Smooth muscle cell (in vitro differentiated cells): ENCODE results near the gene IL12A. TPM values are rescaled to one million over a fixed set of nuclear protein-coding genes. Genes with fewer than 3 reads are reported as not detected.
A peak's percentile ranks its signal among the peaks of the same experiment; 100 is the strongest.

Source experiments
- DNase-seq: peaks from one replicate; lab custom pipeline; 2025; ENCODE audit not compliant: unreplicated experiment; lab: John Stamatoyannopoulos, UW
- H2AFZ ChIP-seq: fragments of 200-600 bp; sonication (generic); 2 replicates; pipeline ENCODE4 v1.6.0; 2016; ENCODE audit warnings: antibody characterized with exemption, low read depth, mild to moderate bottlenecking
- H3F3A ChIP-seq: fragments of 200-600 bp; sonication (generic); 2 replicates; pipeline ENCODE4 v1.6.0; 2017; ENCODE audit warnings: antibody characterized with exemption, low read depth
- H3K27ac ChIP-seq: fragments of 200-600 bp; sonication (generic); 2 replicates; pipeline ENCODE4 v1.5.1; 2016; ENCODE audit warnings: low read depth, mild to moderate bottlenecking
- H3K27me3 ChIP-seq: fragments of 200-600 bp; sonication (generic); 2 replicates; pipeline ENCODE4 v1.6.1; 2016; ENCODE audit warnings: low read depth, mild to moderate bottlenecking
- H3K36me3 ChIP-seq: fragments of 200-600 bp; sonication (generic); 2 replicates; pipeline ENCODE4 v1.5.1; 2016; ENCODE audit warnings: low read depth
- H3K4me1 ChIP-seq: fragments of 200-600 bp; sonication (generic); 2 replicates; pipeline ENCODE4 v1.5.1; 2016; ENCODE audit warnings: low read depth
- H3K4me2 ChIP-seq: fragments of 200-600 bp; sonication (generic); 2 replicates; pipeline ENCODE4 v1.6.0; 2016; ENCODE audit warnings: mild to moderate bottlenecking
- H3K4me3 ChIP-seq: fragments of 200-600 bp; sonication (generic); 2 replicates; pipeline ENCODE4 v1.5.1; 2016; ENCODE audit warnings: mild to moderate bottlenecking
- H3K79me2 ChIP-seq: fragments of 200-600 bp; sonication (generic); 2 replicates; pipeline ENCODE4 v1.6.0; 2016; ENCODE audit warnings: low read depth, mild to moderate bottlenecking
- H3K9ac ChIP-seq: fragments of 200-600 bp; sonication (generic); 2 replicates; pipeline ENCODE4 v1.6.0; 2016; ENCODE audit warnings: low read depth
- H3K9me3 ChIP-seq: fragments of 200-600 bp; sonication (generic); replicated peaks from 2 replicates; pipeline ENCODE4 v1.5.1; 2016; ENCODE audit warnings: low read depth
- H4K20me1 ChIP-seq: fragments of 200-600 bp; sonication (generic); 2 replicates; pipeline ENCODE4 v1.6.0; 2016; ENCODE audit warnings: low read depth
- WGBS: methylation state at CpG from one replicate; pipeline ENCODE4 v1.1.7; 2016; ENCODE audit warnings: low lambda C conversion rate; 5-methylcytosine and 5-hydroxymethylcytosine counted together
- polyA plus RNA-seq: library from polyadenylated mRNA; unstranded; fragments of >200 nt; fragmentation: Nextera tagmentation; extraction: Ambion mirVana; gene quantifications from 2 replicates; pipeline ENCODE4 v1.2.1, GENCODE V29; 2016
- total RNA-seq: library from RNA; depleted of rRNA; stranded (reverse); fragments of >200 nt; gene quantifications from 2 replicates; pipeline ENCODE4 v1.2.3, GENCODE V29; 2014
- TF ChIP-seq, protein P1 (sequence below): fragments of 200-600 bp; sonication (generic); IDR thresholded peaks from 2 replicates; pipeline ENCODE4 v1.5.1; 2017; ENCODE audit warnings: borderline replicate concordance, mild to moderate bottlenecking, antibody characterized with exemption; ENCODE audit not compliant: insufficient read depth, poor library complexity, severe bottlenecking

The IL12A gene
- total and polyA plus RNA-seq, 2 experiments from 2014 or later = 0.09 TPM; not detected in 1

DNA sequence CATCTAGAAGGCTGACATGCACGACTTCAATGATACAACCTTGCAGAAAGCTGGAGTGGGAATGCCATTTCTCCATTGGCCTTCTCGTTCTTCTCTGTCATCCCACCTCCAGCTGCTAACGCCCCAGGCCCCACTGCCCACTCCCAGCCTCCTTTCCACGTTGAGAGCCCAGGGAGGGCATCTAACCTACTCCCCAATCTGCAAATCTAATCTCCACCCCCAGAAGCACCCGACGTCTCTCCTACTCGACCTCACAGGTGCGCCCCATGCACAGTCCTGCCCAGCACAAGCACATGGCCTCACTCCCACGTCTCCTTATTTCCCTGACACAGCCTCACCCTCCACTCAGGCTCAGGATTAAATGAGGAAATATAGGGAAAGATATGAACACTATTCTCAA lies 33.4 kb downstream of the IL12A start:
- H3K4me3 ChIP-seq = no peak overlapping the region
- H2AFZ ChIP-seq = no peak overlapping the region
- WGBS = 83% methylated on average over 9 of the region's 9 CpGs
- peaks cover 15% of the 10 kb centered on the region for H3K27me3 ChIP-seq
- H3F3A ChIP-seq = no peaks in the 10 kb centered on the region
- H3K9me3 ChIP-seq = no peaks in the 10 kb centered on the region
- no peaks in the 10 kb centered on the region for H3K4me1 ChIP-seq
- H3K79me2 ChIP-seq = no peaks in the 10 kb centered on the region
- H4K20me1 ChIP-seq = no peaks in the 10 kb centered on the region
- DNase-seq = no peak
- H3K27ac ChIP-seq = no peak overlapping the region
- TF ChIP-seq, protein P1, sequence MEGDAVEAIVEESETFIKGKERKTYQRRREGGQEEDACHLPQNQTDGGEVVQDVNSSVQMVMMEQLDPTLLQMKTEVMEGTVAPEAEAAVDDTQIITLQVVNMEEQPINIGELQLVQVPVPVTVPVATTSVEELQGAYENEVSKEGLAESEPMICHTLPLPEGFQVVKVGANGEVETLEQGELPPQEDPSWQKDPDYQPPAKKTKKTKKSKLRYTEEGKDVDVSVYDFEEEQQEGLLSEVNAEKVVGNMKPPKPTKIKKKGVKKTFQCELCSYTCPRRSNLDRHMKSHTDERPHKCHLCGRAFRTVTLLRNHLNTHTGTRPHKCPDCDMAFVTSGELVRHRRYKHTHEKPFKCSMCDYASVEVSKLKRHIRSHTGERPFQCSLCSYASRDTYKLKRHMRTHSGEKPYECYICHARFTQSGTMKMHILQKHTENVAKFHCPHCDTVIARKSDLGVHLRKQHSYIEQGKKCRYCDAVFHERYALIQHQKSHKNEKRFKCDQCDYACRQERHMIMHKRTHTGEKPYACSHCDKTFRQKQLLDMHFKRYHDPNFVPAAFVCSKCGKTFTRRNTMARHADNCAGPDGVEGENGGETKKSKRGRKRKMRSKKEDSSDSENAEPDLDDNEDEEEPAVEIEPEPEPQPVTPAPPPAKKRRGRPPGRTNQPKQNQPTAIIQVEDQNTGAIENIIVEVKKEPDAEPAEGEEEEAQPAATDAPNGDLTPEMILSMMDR = no peak
- no peak overlapping the region for H3K4me2 ChIP-seq
- H3K9ac ChIP-seq = no peak overlapping the region
- no peaks in the 10 kb centered on the region for H3K36me3 ChIP-seq

- H3K27me3 ChIP-seq = peaks cover 15% of the 10 kb centered on the region
- H3K9ac ChIP-seq = no peak overlapping the region
- H3K4me2 ChIP-seq = no peak overlapping the region
- H3K4me3 ChIP-seq = no peak overlapping the region
- no peaks in the 10 kb centered on the region for H3K4me1 ChIP-seq
- H3F3A ChIP-seq = no peaks in the 10 kb centered on the region
- TF ChIP-seq, protein P1 = no peak
- H3K36me3 ChIP-seq = no peaks in the 10 kb centered on the region
- no peak for DNase-seq
- H3K9me3 ChIP-seq = no peaks in the 10 kb centered on the region
- no peaks in the 10 kb centered on the region for H4K20me1 ChIP-seq
- 83% methylated on average over 1 of the region's 1 CpG for WGBS
- H2AFZ ChIP-seq = no peak overlapping the region
- H3K27ac ChIP-seq = no peak overlapping the region
- no peaks in the 10 kb centered on the region for H3K79me2 ChIP-seq
Observed at GRCh38 chr3:160023476-160023875, 34.8 kb downstream of the IL12A start.

DNA sequence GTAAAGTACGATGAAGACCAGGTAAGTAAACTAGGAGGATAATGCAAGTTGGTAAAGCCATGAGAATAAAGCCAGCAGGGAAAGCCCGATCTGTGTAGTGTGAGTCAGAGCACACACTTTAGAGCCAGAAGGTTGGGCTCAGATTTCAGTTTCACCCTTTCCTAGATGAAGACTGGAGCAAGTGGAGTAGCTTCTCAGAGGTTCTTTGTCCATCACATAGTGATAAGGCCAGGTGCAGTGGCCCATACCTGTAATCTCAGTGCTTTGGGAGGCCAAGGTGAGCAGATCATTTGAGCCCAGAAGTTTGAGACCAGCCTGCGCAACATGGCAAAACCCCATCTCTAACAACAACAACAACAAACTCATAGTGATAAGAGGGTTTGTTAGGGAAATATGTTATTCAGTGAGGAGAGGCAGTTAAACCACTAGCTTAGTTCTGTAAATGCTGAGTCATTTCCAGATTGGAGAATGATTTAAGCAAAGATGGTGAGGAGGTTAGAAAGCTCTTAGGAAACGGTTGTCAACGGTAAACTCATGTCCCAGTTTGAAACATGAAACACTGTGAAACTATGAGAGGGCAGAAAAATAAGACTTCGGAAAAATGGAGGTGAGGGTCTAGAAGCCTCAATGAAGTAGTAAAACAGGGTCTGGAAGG lies 39.0 kb downstream of the IL12A start:
- Histone ChIP-seq H3K4me3 (no peak overlapping the region), H3K4me2 (peak overlapping the region; percentile 48), H2AFZ (peak overlapping the region; percentile 56), H3K27ac (peak overlapping the region; percentile 77), H3K36me3 (no peaks in the 10 kb centered on the region), H3K27me3 (peaks cover 5% of the 10 kb centered on the region), H3K9ac (no peak overlapping the region), H3K9me3 (no peaks in the 10 kb centered on the region), H3K4me1 (no peaks in the 10 kb centered on the region), H4K20me1 (no peaks in the 10 kb centered on the region), H3K79me2 (no peaks in the 10 kb centered on the region), H3F3A (no peaks in the 10 kb centered on the region)
- WGBS = 53% methylated on average over 6 of the region's 6 CpGs
- no peak for DNase-seq
- TF ChIP-seq, protein P1 = no peak

GRCh38 chr3:160035757-160036156 lies 47.1 kb downstream of the IL12A start:
- Histone ChIP-seq H4K20me1 (no peaks in the 10 kb centered on the region), H3K4me3 (no peak overlapping the region), H3K4me1 (peaks cover 8% of the 10 kb centered on the region), H3K9ac (no peak overlapping the region), H3K36me3 (no peaks in the 10 kb centered on the region), H3K4me2 (no peak overlapping the region), H3K79me2 (no peaks in the 10 kb centered on the region), H3F3A (no peaks in the 10 kb centered on the region), H2AFZ (no peak overlapping the region), H3K9me3 (no peaks in the 10 kb centered on the region), H3K27me3 (peaks cover 30% of the 10 kb centered on the region), H3K27ac (no peak overlapping the region)
- no peak for DNase-seq
- WGBS = 100% methylated on average over 1 of the region's 1 CpG
- TF ChIP-seq, protein P1 = no peak
